Measurements from ENCODE around the gene RWDD1. TPM values are rescaled to one million over a fixed set of nuclear protein-coding genes. Genes with fewer than 3 reads are reported as not detected.

The RWDD1 gene
- total and polyA plus RNA-seq, 12 donors, result 40.8 to 123 (median 55.2) TPM

GRCh38 chr6:116543149-116543548 is 28.2 kb upstream of the RWDD1 start:
- ATAC-seq, result no peak
- H3K27me3 ChIP-seq, result peaks cover 0 to 11% (median 0%) of the 10 kb centered on the region in 7 donors
- H3K9me3 ChIP-seq, result no peaks in the 10 kb centered on the region
- no peak overlapping the region for H3K4me3 ChIP-seq
- intact Hi-C loops (cut with DNase I), result no loop called here
- H3K27ac ChIP-seq, result no peak overlapping the region
- DNase-seq, result no peak
- no peaks in the 10 kb centered on the region for H3K4me1 ChIP-seq
- TF ChIP-seq CTCF (IDR thresholded peaks at IDR 0.05), result no peak
- no peaks in the 10 kb centered on the region for H3K36me3 ChIP-seq

- Histone ChIP-seq H3K27ac (no peak within 1 kb of the TSS), H3K36me3 (no peaks in the 10 kb centered on the region), H3K9me3 (no peaks in the 10 kb centered on the region), H3K4me3 (no peak within 1 kb of the TSS), H3K4me1 (no peaks in the 10 kb centered on the region), H3K27me3 (peaks cover 0 to 11% (median 0%) of the 10 kb centered on the region in 7 donors)
- ATAC-seq (no peak), DNase-seq (no peak)
- TF ChIP-seq CTCF (IDR thresholded peaks at IDR 0.05), result no peak
- WGBS, 2 donors, result 61 to 67% methylated on average over 4 of the region's 4 CpGs
- intact Hi-C loops (cut with DNase I), result no loop called here
These were observed 25.7 kb upstream of the RWDD1 start, which contains the start of gene TRAPPC3L for GRCh38 chr6:116545651-116546050. Gene TRAPPC3L (minus strand): TSS chr6:116545684. CDS start chr6:116545514, 170 bp downstream.

GRCh38 chr6:116547358-116547757 is 23.9 kb upstream of the RWDD1 start:
- no peak for ATAC-seq
- Histone ChIP-seq H3K27me3 (peaks cover 0 to 8% (median 0%) of the 10 kb centered on the region in 7 donors), H3K4me1 (no peaks in the 10 kb centered on the region), H3K4me3 (no peak overlapping the region), H3K36me3 (no peaks in the 10 kb centered on the region), H3K27ac (no peak overlapping the region), H3K9me3 (no peaks in the 10 kb centered on the region)
- intact Hi-C loops (cut with DNase I), result no loop called here
- 89 to 90% methylated on average over 6 of the region's 6 CpGs for WGBS, 2 donors
- DNase-seq, result no peak
- TF ChIP-seq CTCF (IDR thresholded peaks at IDR 0.05), result no peak

DNA sequence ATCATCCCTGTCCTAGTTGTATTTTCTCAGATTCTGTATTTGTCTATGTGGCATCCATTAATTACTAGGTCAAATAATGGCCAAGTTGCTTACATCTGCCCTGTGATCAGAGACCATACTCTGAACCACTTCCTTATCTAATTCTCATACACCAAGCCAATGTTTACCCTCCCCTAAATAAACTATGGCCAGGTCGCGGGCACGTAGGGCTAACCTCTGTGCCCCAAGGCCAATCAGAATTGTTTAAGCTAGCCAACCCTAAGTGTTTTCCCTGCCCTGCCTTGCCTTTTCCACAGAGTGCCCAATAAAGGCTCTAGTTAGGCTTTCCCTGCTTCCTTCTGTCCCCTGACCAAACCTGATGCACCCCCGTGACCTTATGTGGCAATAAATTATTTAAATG is 20.5 kb upstream of the RWDD1 start:
- ATAC-seq (no peak), DNase-seq (no peak)
- Histone ChIP-seq H3K4me3 (no peak overlapping the region), H3K27me3 (peaks cover 0 to 8% (median 0%) of the 10 kb centered on the region in 7 donors), H3K9me3 (no peaks in the 10 kb centered on the region), H3K27ac (no peak overlapping the region), H3K4me1 (no peaks in the 10 kb centered on the region), H3K36me3 (no peaks in the 10 kb centered on the region)
- WGBS, 2 donors, result 71% methylated on average over 4 of the region's 4 CpGs
- TF ChIP-seq CTCF (IDR thresholded peaks at IDR 0.05), result no peak
- intact Hi-C loops (cut with DNase I), result no loop called here
